Neural cell (in vitro differentiated cells): Measurements from ENCODE around the gene PRELID2. TPM values are rescaled to one million over a fixed set of nuclear protein-coding genes. Genes with fewer than 3 reads are reported as not detected.

Experiments
- H2AFZ ChIP-seq: fragments of 200-600, 300-800 bp; sonication (generic), shearing (Covaris generic); 2 replicates; pipeline ENCODE4 v1.6.0; 2014; ENCODE audit warnings: low read depth, mild to moderate bottlenecking, antibody characterized with exemption, low read length, moderate library complexity
- H3F3A ChIP-seq: fragments of 200-600 bp; shearing (Covaris generic); 2 replicates; pipeline ENCODE4 v1.6.1; 2016; ENCODE audit warnings: mild to moderate bottlenecking, moderate library complexity, mixed read lengths, antibody characterized with exemption, low read length; ENCODE audit not compliant: insufficient read depth, poor library complexity, severe bottlenecking
- H3K27ac ChIP-seq: fragments of 200-600, 300-800 bp; sonication (generic), shearing (Covaris generic); 2 replicates; pipeline ENCODE4 v1.5.1; 2014; ENCODE audit warnings: mild to moderate bottlenecking, low read length, moderate library complexity
- H3K27me3 ChIP-seq: fragments of 300-800, 200-600 bp; sonication (generic), shearing (Covaris generic); 2 replicates; pipeline ENCODE4 v1.6.0; 2014; ENCODE audit warnings: mild to moderate bottlenecking, low read depth, low read length, moderate library complexity; ENCODE audit not compliant: insufficient read depth
- H3K36me3 ChIP-seq: fragments of 300-800, 200-600 bp; sonication (generic), shearing (Covaris generic); 2 replicates; pipeline ENCODE4 v1.5.1; 2014; ENCODE audit warnings: mild to moderate bottlenecking, antibody characterized with exemption, low read length, moderate library complexity; ENCODE audit not compliant: insufficient read depth
- H3K4me2 ChIP-seq: fragments of 300-800, 200-600 bp; sonication (generic), shearing (Covaris generic); 2 replicates; pipeline ENCODE4 v1.6.0; 2014; ENCODE audit warnings: mild to moderate bottlenecking, low read length
- H3K4me3 ChIP-seq: fragments of 300-800, 200-600 bp; sonication (generic), shearing (Covaris generic); 2 replicates; pipeline ENCODE4 v1.5.1; 2014; ENCODE audit warnings: mild to moderate bottlenecking, low read length, moderate library complexity
- H3K79me2 ChIP-seq: fragments of 200-600 bp; shearing (Covaris generic); replicated peaks from 2 replicates; pipeline ENCODE4 v1.6.0; 2014; ENCODE audit warnings: mild to moderate bottlenecking, low read length, moderate library complexity; ENCODE audit not compliant: insufficient read depth
- H3K9ac ChIP-seq: fragments of 300-800, 200-600 bp; sonication (generic), shearing (Covaris generic); 2 replicates; pipeline ENCODE4 v1.6.1; 2016; ENCODE audit warnings: mild to moderate bottlenecking, low read length, mixed read lengths
- H3K9me2 ChIP-seq: fragments of 200-600 bp; shearing (Covaris generic); 2 replicates; pipeline ENCODE4 v1.6.1; 2016; ENCODE audit warnings: mild to moderate bottlenecking, low read length, mixed read lengths; ENCODE audit not compliant: insufficient read depth
- H3K9me3 ChIP-seq: fragments of 200-600, 300-800 bp; sonication (generic), shearing (Covaris generic); 2 replicates; pipeline ENCODE4 v1.6.1; 2016; ENCODE audit warnings: mild to moderate bottlenecking, mixed run types, low read length, moderate library complexity, mixed read lengths
- H4K20me1 ChIP-seq: fragments of 200-600 bp; shearing (Covaris generic); 2 replicates; pipeline ENCODE4 v1.6.1; 2016; ENCODE audit warnings: mild to moderate bottlenecking, mixed run types; ENCODE audit not compliant: insufficient read depth
- EP300 ChIP-seq: fragments of 450-650 bp; conservative IDR thresholded peaks from 2 replicates; pipeline ENCODE4 v1.6.1; 2014; ENCODE audit warnings: antibody characterized with exemption, mild to moderate bottlenecking, moderate library complexity; ENCODE audit not compliant: poor library complexity, severe bottlenecking
- EZH2 ChIP-seq: fragments of 200-600, 300-800 bp; shearing (Covaris generic), sonication (generic); IDR thresholded peaks from 2 replicates; pipeline ENCODE4 v1.6.1; 2014; ENCODE audit warnings: antibody characterized with exemption, low read length, borderline replicate concordance, mild to moderate bottlenecking; ENCODE audit not compliant: insufficient read depth, poor library complexity, severe bottlenecking
- MXI1 ChIP-seq: fragments of 450-650 bp; conservative IDR thresholded peaks from 2 replicates; pipeline ENCODE4 v1.6.1; 2014; ENCODE audit warnings: antibody characterized with exemption, mild to moderate bottlenecking; ENCODE audit not compliant: poor library complexity, severe bottlenecking
- POLR2AphosphoS5 ChIP-seq: IDR thresholded peaks from 2 replicates; pipeline ENCODE4 v1.6.1; 2012
- RAD21 ChIP-seq: fragments of 450-650 bp; conservative IDR thresholded peaks from 2 replicates; pipeline ENCODE4 v1.6.1; 2014; ENCODE audit warnings: antibody characterized with exemption, mild to moderate bottlenecking, moderate library complexity
- SMC3 ChIP-seq: fragments of 450-650 bp; conservative IDR thresholded peaks from 2 replicates; pipeline ENCODE4 v1.6.1; 2014; ENCODE audit warnings: antibody characterized with exemption, mild to moderate bottlenecking, moderate library complexity; ENCODE audit not compliant: poor library complexity
- TAF1 ChIP-seq: IDR thresholded peaks from 2 replicates; pipeline ENCODE4 v1.6.1; 2012; ENCODE audit warnings: low read depth
- polyA plus RNA-seq: library from polyadenylated mRNA; depleted of rRNA; stranded (reverse); fragments of >200 nt; gene quantifications from 2 replicates; pipeline ENCODE4 v1.2.3, GENCODE V29; 2014
- TF ChIP-seq, protein P1 (sequence below): IDR thresholded peaks from 2 replicates; pipeline ENCODE4 v1.6.1; 2012; ENCODE audit warnings: borderline replicate concordance
- TF ChIP-seq, protein P2 (sequence below): fragments of 450-650 bp; IDR thresholded peaks from 2 replicates; pipeline ENCODE4 v1.5.1; 2014; ENCODE audit warnings: antibody characterized with exemption, mild to moderate bottlenecking, moderate library complexity; ENCODE audit not compliant: poor library complexity, severe bottlenecking

PRELID2 gene
- polyA plus RNA-seq, 1 donor from 2014 or later = not detected

DNA sequence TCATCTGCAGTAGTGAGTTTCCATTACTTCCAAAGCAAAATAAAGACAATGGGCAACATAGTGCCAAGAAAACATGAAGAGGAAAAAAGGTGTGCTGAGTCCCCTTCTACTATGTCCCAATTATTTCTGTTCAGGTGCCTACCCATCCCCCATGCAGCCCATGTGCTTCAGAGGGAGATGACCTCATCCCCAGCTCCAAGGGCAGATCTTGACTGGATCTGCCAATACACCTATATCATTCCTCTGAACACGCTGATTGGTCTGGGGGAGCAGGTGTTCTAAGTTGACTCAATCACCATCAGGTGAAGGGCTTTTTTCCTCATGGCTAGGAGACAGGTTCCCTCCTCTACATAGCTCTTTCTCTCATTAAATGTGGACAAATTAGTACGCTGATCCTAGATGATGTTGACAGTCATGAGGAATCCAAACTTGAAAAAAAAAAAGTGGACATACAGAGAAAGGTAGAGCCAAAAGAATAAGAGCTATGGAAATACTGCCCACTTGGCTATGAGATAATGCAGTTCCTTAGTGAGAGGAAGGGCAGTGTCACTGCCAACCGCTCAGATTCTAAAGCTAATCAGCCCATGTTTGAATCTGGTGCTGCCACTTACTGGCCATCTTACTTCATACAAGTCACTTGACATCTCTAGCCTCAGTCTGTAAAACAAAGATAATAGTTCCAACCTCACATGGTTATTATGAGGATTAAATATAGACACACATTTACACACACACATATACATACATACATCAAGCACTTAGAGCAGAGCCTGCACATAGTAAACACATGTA lies 23.1 kb downstream of the PRELID2 start:
- H3K27ac ChIP-seq = no peak overlapping the region

DNA sequence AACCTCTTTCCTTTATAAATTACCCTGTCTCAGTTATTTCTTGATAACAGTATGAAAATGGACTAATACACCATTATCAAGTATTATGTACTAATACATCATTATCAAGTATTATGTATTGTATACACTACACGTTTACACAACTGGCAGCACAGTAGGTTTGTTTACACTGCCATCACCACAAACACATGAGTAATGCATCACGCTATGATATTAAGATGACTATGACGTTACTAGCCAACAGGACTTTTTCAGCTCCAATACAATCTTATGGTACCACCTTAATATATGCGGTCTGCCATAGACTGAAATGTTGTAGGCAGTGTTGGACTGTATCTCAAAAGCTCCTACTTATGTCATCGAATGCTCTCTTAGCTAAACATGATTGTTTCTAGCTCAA lies 28.2 kb downstream of the PRELID2 start:
- Histone ChIP-seq H3K9me2 (no peaks in the 10 kb centered on the region), H3F3A (no peaks in the 10 kb centered on the region), H3K36me3 (no peaks in the 10 kb centered on the region), H3K79me2 (no peaks in the 10 kb centered on the region), H4K20me1 (no peaks in the 10 kb centered on the region), H3K9me3 (no peaks in the 10 kb centered on the region), H3K4me2 (no peak overlapping the region), H3K9ac (no peak overlapping the region), H2AFZ (no peak overlapping the region), H3K27me3 (no peaks in the 10 kb centered on the region), H3K4me3 (no peak overlapping the region), H3K27ac (no peak overlapping the region)
- no peak for TF ChIP-seq POLR2AphosphoS5
- TF ChIP-seq, protein P1, sequence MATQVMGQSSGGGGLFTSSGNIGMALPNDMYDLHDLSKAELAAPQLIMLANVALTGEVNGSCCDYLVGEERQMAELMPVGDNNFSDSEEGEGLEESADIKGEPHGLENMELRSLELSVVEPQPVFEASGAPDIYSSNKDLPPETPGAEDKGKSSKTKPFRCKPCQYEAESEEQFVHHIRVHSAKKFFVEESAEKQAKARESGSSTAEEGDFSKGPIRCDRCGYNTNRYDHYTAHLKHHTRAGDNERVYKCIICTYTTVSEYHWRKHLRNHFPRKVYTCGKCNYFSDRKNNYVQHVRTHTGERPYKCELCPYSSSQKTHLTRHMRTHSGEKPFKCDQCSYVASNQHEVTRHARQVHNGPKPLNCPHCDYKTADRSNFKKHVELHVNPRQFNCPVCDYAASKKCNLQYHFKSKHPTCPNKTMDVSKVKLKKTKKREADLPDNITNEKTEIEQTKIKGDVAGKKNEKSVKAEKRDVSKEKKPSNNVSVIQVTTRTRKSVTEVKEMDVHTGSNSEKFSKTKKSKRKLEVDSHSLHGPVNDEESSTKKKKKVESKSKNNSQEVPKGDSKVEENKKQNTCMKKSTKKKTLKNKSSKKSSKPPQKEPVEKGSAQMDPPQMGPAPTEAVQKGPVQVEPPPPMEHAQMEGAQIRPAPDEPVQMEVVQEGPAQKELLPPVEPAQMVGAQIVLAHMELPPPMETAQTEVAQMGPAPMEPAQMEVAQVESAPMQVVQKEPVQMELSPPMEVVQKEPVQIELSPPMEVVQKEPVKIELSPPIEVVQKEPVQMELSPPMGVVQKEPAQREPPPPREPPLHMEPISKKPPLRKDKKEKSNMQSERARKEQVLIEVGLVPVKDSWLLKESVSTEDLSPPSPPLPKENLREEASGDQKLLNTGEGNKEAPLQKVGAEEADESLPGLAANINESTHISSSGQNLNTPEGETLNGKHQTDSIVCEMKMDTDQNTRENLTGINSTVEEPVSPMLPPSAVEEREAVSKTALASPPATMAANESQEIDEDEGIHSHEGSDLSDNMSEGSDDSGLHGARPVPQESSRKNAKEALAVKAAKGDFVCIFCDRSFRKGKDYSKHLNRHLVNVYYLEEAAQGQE = no peak
- no peak for TF ChIP-seq SMC3
- TF ChIP-seq RAD21 = no peak
- no peak for TF ChIP-seq MXI1
- TF ChIP-seq EZH2 = no peak
- TF ChIP-seq, protein P2, sequence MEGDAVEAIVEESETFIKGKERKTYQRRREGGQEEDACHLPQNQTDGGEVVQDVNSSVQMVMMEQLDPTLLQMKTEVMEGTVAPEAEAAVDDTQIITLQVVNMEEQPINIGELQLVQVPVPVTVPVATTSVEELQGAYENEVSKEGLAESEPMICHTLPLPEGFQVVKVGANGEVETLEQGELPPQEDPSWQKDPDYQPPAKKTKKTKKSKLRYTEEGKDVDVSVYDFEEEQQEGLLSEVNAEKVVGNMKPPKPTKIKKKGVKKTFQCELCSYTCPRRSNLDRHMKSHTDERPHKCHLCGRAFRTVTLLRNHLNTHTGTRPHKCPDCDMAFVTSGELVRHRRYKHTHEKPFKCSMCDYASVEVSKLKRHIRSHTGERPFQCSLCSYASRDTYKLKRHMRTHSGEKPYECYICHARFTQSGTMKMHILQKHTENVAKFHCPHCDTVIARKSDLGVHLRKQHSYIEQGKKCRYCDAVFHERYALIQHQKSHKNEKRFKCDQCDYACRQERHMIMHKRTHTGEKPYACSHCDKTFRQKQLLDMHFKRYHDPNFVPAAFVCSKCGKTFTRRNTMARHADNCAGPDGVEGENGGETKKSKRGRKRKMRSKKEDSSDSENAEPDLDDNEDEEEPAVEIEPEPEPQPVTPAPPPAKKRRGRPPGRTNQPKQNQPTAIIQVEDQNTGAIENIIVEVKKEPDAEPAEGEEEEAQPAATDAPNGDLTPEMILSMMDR = no peak

More for the DNA sequence above, 23.1 kb downstream of the PRELID2 start:
- Histone ChIP-seq H3K27me3 (no peaks in the 10 kb centered on the region), H3K4me2 (no peak overlapping the region), H3K4me3 (no peak overlapping the region), H3K9ac (no peak overlapping the region), H3K9me3 (no peaks in the 10 kb centered on the region), H3K36me3 (no peaks in the 10 kb centered on the region), H3K79me2 (no peaks in the 10 kb centered on the region), H4K20me1 (no peaks in the 10 kb centered on the region), H3K9me2 (no peaks in the 10 kb centered on the region), H2AFZ (no peak overlapping the region), H3F3A (no peaks in the 10 kb centered on the region)
- TF ChIP-seq POLR2AphosphoS5 = no peak
- no peak for TF ChIP-seq EP300
- TF ChIP-seq, protein P2 = peak; percentile 62
- no peak for TF ChIP-seq TAF1
- TF ChIP-seq EZH2 = no peak
- peak; percentile 59 for TF ChIP-seq SMC3
- TF ChIP-seq, protein P1 = no peak
- TF ChIP-seq MXI1 = no peak
- TF ChIP-seq RAD21 = peak; percentile 66
